ENCODE data around the gene ICAM3.

DNA sequence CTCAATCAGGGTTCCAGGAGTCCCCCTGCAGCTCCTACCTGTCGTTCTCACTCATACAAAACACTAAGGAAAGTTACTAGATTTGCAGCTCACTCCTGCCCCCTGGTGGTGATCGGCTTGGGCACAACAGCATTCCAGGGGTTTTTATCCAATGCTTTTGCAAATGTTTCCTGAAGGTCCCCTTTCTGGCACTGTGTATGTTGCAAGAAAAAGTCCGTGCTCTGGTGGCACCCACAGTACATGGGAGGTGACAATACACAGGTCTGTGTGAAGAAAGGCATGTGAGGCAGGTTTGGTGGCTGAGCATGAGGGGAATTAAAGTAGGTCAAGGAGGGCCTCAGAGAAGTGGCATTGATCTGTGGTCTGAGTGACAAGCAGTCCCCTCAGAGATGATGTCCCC is 49.5 kb upstream of the ICAM3 start:
- TF ChIP-seq, protein P1, sequence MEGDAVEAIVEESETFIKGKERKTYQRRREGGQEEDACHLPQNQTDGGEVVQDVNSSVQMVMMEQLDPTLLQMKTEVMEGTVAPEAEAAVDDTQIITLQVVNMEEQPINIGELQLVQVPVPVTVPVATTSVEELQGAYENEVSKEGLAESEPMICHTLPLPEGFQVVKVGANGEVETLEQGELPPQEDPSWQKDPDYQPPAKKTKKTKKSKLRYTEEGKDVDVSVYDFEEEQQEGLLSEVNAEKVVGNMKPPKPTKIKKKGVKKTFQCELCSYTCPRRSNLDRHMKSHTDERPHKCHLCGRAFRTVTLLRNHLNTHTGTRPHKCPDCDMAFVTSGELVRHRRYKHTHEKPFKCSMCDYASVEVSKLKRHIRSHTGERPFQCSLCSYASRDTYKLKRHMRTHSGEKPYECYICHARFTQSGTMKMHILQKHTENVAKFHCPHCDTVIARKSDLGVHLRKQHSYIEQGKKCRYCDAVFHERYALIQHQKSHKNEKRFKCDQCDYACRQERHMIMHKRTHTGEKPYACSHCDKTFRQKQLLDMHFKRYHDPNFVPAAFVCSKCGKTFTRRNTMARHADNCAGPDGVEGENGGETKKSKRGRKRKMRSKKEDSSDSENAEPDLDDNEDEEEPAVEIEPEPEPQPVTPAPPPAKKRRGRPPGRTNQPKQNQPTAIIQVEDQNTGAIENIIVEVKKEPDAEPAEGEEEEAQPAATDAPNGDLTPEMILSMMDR (conservative IDR thresholded peaks at IDR 0.05; ENCODE audit: low read depth, low read length), result peak; percentile 86
- TF ChIP-seq, protein P2, sequence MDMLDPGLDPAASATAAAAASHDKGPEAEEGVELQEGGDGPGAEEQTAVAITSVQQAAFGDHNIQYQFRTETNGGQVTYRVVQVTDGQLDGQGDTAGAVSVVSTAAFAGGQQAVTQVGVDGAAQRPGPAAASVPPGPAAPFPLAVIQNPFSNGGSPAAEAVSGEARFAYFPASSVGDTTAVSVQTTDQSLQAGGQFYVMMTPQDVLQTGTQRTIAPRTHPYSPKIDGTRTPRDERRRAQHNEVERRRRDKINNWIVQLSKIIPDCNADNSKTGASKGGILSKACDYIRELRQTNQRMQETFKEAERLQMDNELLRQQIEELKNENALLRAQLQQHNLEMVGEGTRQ (IDR thresholded peaks at IDR 0.05; ENCODE audit: low read depth, low read length), result no peak
- TF ChIP-seq POLR2A (IDR thresholded peaks at IDR 0.05; ENCODE audit: low read depth, low read length) (no peak), SMC3 (IDR thresholded peaks at IDR 0.05; ENCODE audit: low read depth, low read length) (peak; percentile 87), CEBPB (IDR thresholded peaks at IDR 0.05; ENCODE audit: low read depth, low read length) (no peak; the same call in 1 of the 2 replicates), RFX5 (IDR thresholded peaks at IDR 0.05; ENCODE audit: low read depth, low read length) (no peak), MXI1 (IDR thresholded peaks at IDR 0.05; ENCODE audit: borderline replicate concordance, low read depth, low read length) (no peak), BHLHE40 (IDR thresholded peaks at IDR 0.05; ENCODE audit: low read depth, low read length) (no peak), CHD1 (IDR thresholded peaks at IDR 0.05; ENCODE audit: low read depth, low read length) (no peak)
